GM21526 (cell line): Measurements from ENCODE around the gene YIPF2.
"Not testable (repeated sequence)": the region's sequence is repeated elsewhere in the genome, so short reads cannot be mapped to it uniquely, and the experiment has no call there.

Experiments
- ATAC-seq: cut with Tn5 transposase; IDR thresholded peaks from one replicate; pipeline ENCODE4 v1.9.1; 2021; ENCODE audit warnings: moderate library complexity; ENCODE audit not compliant: unreplicated experiment, low FRiP score

Gene YIPF2

DNA sequence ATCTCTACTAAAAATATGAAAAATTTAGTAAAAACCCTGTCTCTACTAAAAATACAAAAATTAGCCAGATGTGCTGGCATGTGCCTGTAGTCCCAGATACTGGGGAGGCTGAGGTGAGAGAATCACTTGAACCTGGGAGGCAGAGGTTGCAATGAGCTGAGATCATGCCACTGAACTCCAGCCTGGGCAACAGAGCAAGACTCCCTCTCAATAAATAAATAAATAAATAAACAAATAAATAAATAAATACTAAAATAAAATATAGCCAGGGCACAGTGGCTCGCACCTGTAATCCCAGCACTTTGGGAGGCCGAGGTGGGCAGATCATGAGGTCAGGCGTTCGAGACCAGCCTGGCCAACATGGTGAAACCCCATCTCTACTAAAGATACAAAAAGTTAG, 15.0 kb upstream of the YIPF2 start:
- ATAC-seq = not testable (repeated sequence)

- ATAC-seq = not testable (repeated sequence)
These were observed 13.2 kb upstream of the YIPF2 start for GRCh38 chr19:10941649-10942048.

GRCh38 chr19:10936661-10937084, 8.2 kb upstream of the YIPF2 start:
- ATAC-seq = no peak

DNA sequence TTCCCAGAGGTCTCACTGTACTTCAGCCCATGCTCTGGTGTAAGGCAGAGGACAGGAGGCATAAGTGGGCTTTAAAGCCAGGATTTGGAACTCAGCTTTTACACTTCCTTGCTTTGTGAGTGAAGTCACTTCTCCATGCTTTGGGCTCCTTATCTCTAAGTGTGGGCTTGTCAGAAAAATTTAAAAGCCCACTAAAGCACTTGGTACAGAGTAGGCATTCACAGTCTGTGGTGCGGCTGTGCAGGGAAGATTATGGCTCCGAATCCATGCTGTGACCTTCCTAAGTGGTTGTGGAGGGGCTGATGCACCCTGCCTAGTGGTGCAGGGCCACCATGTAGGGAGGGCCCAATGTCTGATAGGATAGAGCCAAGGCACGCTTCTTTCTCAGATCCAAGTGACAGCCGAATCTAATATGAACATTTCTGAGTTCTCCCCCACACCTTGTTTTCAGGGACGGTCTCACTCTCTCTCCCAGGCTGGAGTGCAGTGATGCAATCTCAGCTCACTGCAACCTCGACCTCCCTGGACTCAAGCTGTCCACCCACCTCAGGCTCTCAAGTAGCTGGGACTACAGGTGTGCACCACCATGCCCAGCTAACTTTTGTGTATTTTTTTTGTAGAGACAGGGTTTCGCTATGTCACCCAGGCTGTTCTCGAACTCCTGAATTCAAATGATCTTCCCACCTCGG, 7.1 kb upstream of the YIPF2 start:
- no peak for ATAC-seq

DNA sequence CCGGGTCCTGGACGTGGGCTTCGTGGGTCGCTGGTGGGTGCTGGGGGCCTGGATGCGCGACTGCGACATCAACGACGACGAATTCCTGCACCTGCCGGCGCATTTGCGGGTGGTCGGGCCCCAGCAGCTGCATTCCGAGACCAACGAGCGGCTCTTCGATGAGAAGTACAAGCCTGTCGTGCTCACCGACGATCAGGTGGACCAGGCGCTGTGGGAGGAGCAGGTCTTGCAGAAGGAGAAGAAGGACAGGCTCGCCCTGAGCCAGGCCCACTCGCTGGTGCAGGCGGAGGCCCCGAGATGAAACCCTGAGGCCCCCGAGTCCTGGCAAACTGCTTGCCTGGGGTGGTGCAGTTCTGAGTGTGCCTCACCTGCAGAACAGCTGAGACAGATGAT, 959 bp upstream of the YIPF2 start:
- ATAC-seq = peak; percentile 11

DNA sequence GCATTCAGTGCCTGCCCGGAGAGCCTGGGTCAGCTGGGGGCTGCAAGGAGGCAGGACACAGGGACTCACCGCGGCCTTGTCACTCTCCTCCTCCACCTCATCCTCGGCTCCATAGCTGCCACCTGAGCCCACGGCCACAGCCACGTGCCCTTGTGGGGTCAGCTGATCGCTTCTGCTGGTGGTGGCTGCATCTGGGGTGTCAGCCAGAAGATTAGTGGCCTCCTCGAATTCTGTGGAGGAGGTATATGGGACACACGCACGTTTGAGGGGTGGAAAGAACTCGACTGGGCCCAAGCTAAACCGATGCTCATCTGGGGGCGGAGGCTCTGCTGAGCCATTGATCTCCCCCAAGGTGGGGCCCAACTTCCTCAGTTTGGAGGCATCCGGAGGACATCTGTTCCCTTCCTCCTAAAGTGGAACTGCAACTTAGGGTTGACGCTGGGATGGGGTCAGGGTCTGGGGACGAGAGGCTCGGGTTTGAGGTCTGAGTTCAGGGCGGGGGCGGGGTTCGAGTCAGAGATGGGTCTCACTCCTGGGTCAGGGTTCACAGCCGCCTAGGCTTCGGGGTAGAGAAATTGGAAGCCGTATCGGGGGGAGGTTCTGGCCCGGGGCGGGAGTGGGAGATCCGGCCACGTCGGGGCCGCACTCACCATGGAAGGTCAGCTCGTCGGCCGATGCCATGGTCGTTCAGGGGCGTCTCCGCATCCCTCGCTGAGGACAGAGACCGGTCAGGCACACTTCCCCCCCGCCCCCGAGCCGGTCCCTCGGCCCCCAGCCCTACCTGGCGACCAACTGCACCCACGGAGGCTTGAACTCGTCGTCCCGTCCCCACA, 493 bp downstream of the YIPF2 start:
- ATAC-seq = no peak

DNA sequence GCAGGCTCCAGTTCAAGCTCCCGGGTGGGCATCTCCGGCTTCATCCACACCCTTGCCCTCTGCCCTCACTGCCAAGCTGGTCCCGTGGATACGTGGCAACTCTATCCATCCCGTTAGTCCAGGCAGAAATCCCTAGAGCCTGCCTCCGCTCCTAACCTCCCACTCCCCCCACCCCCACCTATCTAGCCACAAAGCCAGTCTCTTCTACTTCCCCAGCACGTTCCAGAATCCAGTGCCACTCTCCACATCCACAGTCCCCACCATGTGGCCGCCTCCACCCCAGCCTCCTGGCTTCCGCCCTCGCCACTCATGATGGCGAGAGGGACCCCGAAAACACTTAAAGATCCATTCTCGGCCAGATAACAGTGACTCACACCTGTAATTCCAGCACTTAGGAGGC, 3.8 kb downstream of the YIPF2 start:
- no peak for ATAC-seq

- ATAC-seq = no peak
These were observed 5.0 kb downstream of the YIPF2 start for GRCh38 chr19:10923260-10924112.

DNA sequence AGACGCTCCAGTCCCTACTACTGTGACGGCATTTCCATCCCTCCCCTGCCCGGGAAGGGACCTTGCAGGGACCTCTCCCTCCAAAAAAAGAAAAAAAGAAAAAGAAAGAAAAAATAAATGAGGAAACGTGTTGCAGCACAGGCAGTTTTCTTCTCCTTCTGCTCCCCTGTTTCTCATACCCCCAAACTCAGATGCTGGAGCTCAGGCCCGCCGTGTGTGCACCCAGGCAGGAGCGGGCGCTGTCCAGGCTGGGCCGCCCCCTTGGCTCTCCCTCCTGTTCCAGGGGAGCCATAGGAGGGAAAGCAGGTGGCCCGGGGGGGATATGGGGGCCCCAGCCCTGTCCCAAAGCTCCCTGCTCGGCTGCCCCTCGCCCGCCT, 5.8 kb downstream of the YIPF2 start:
- no peak for ATAC-seq

- ATAC-seq = no peak
These were observed 6.4 kb downstream of the YIPF2 start for GRCh38 chr19:10921910-10922637.

- ATAC-seq = no peak
These were observed 7.1 kb downstream of the YIPF2 start for GRCh38 chr19:10921199-10921909.

DNA sequence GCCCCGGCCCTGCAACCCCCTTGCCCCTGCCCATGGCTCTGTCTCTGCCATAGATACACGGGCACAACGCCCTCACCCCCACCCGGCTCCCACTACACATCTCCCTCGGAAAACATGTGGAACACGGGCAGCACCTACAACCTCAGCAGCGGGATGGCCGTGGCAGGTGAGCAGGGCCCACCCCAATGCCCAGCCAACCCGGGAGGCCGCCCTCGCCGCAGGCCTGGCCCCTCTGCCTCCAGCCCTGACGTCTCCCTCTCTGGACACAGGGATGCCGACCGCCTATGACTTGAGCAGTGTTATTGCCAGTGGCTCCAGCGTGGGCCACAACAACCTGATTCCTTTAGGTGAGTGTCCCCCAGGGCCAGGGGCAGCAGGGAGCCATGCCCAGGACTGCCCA, 7.7 kb downstream of the YIPF2 start:
- ATAC-seq = no peak

- no peak for ATAC-seq
These were observed 8.2 kb downstream of the YIPF2 start for GRCh38 chr19:10920288-10920655.

- no peak for ATAC-seq
These were observed 8.8 kb downstream of the YIPF2 start for GRCh38 chr19:10919352-10920287.

GRCh38 chr19:10918359-10918758, 10.1 kb downstream of the YIPF2 start:
- no peak for ATAC-seq

DNA sequence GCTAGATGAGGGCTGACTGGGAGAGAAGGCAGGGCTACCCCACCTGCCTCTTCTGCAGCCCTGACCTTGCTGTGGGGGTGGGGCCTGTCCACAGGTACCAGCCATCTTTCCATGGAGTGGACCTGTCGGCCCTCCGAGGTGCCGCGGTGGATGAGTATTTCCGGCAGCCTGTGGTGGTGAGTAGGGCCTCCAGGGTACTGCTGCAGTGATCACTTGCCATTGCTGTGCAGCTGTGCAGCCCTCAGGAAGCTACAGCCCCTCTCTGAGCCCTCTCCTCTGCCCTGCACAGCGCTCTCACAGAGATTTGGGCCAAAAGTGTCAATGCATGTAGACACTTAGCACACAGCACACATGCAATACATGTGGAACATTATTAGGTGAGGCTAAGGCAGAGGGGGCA, 11.8 kb downstream of the YIPF2 start:
- no peak for ATAC-seq

- no peak for ATAC-seq
These were observed 13.0 kb downstream of the YIPF2 start for GRCh38 chr19:10915130-10916091.
